ENCODE results near the gene PCBP1.

Gene PCBP1

DNA sequence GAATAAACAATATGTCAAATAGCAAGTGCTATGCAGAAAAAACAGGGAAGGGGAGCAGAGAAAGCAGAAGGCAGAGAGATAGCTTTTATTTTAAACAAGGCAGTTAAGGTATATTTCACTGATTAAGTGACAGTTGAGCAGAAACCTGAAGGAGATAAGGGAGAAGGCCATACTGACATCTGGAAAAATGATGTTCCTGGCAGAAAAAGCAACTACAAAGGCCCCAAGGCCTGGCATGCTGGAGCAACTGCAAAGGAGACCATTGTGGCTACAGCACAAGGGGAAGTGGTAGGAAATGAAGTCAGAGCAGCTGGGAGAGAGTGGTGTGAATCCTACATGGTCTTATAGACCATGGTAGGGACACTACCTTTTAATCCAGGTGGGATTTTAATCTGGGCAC is 8.9 kb upstream of the PCBP1 start:
- H3K36me3 ChIP-seq (ENCODE audit: control insufficient read depth in 1 of 2, insufficient read depth in 2 of 2, low read length in 2 of 2), result peaks cover 18 to 34% of the 10 kb centered on the region in 2 donors
- no peaks in the 10 kb centered on the region for H3K9me3 ChIP-seq (ENCODE audit: control insufficient read depth in 1 of 2, low read length in 2 of 2)
- no peak overlapping the region for H3K27ac ChIP-seq (ENCODE audit: low read depth, low read length)
- peaks cover 13% of the 10 kb centered on the region in 2 donors for H3K4me1 ChIP-seq (ENCODE audit: control insufficient read depth in 1 of 2, insufficient read depth in 2 of 2, low read length in 2 of 2)
- no peak overlapping the region for H3K9ac ChIP-seq (ENCODE audit: low read depth in 1 of 2, low read length in 2 of 2)
- H3K27me3 ChIP-seq (ENCODE audit: control insufficient read depth in 1 of 2, insufficient read depth in 2 of 2, low read length in 2 of 2), result no peaks in the 10 kb centered on the region
- H3K4me3 ChIP-seq (ENCODE audit: low read depth in 1 of 2, low read length in 2 of 2), result no peak overlapping the region

DNA sequence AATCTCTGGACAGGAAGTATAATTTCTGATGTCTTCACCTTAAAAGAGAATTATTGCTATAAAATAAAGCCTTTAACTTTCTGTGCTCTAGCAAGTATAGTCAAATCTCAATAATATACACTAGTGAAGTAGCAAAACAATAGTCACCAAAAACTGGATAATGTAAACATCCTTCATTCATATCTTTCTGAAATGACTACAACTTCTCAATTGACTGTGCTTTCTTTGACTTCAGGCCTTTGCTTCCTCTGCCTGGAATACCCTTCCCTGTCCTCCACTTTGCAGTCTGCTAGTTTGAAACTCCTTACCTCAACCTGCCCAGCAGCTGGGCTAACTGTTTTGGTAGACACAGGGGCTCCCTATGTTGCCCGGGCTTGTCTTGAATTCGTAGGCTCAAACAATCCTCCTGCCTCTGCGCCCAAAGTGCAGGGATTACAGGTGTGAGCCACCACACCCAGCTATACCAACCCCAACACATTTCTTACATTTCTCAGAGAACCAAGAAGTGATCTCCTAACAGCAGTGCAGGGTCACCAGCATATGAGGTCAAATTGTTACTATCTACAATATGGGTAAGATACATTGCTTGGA is 6.6 kb upstream of the PCBP1 start:
- H3K36me3 ChIP-seq (ENCODE audit: control insufficient read depth in 1 of 2, insufficient read depth in 2 of 2, low read length in 2 of 2), result peaks cover 19 to 32% of the 10 kb centered on the region in 2 donors
- H3K4me3 ChIP-seq (ENCODE audit: low read depth in 1 of 2, low read length in 2 of 2), result no peak overlapping the region
- H3K27ac ChIP-seq (ENCODE audit: low read depth, low read length), result peak overlapping the region; percentile 50
- H3K9me3 ChIP-seq (ENCODE audit: control insufficient read depth in 1 of 2, low read length in 2 of 2), result no peaks in the 10 kb centered on the region
- H3K27me3 ChIP-seq (ENCODE audit: control insufficient read depth in 1 of 2, insufficient read depth in 2 of 2, low read length in 2 of 2), result no peaks in the 10 kb centered on the region
- no peak overlapping the region for H3K9ac ChIP-seq (ENCODE audit: low read depth in 1 of 2, low read length in 2 of 2)
- peaks cover 34 to 37% of the 10 kb centered on the region in 2 donors for H3K4me1 ChIP-seq (ENCODE audit: control insufficient read depth in 1 of 2, insufficient read depth in 2 of 2, low read length in 2 of 2)

GRCh38 chr2:70081221-70081620 is 6.1 kb upstream of the PCBP1 start:
- Histone ChIP-seq H3K9ac (ENCODE audit: low read depth in 1 of 2, low read length in 2 of 2) (no peak overlapping the region), H3K36me3 (ENCODE audit: control insufficient read depth in 1 of 2, insufficient read depth in 2 of 2, low read length in 2 of 2) (peaks cover 15 to 26% of the 10 kb centered on the region in 2 donors), H3K27ac (ENCODE audit: low read depth, low read length) (no peak overlapping the region), H3K9me3 (ENCODE audit: control insufficient read depth in 1 of 2, low read length in 2 of 2) (no peaks in the 10 kb centered on the region), H3K4me3 (ENCODE audit: low read depth in 1 of 2, low read length in 2 of 2) (no peak overlapping the region), H3K27me3 (ENCODE audit: control insufficient read depth in 1 of 2, insufficient read depth in 2 of 2, low read length in 2 of 2) (no peaks in the 10 kb centered on the region), H3K4me1 (ENCODE audit: control insufficient read depth in 1 of 2, insufficient read depth in 2 of 2, low read length in 2 of 2) (peaks cover 39 to 42% of the 10 kb centered on the region in 2 donors)

GRCh38 chr2:70083344-70084156 is 3.7 kb upstream of the PCBP1 start:
- H3K27ac ChIP-seq (ENCODE audit: low read depth, low read length), result peak overlapping the region; percentile 72
- H3K9ac ChIP-seq (ENCODE audit: low read depth in 1 of 2, low read length in 2 of 2), result peak overlapping the region; percentile 40 to 48
- peak overlapping the region; percentile 10 to 30 for H3K4me3 ChIP-seq (ENCODE audit: low read depth in 1 of 2, low read length in 2 of 2)
- H3K9me3 ChIP-seq (ENCODE audit: control insufficient read depth in 1 of 2, low read length in 2 of 2), result no peaks in the 10 kb centered on the region
- no peaks in the 10 kb centered on the region for H3K27me3 ChIP-seq (ENCODE audit: control insufficient read depth in 1 of 2, insufficient read depth in 2 of 2, low read length in 2 of 2)
- H3K36me3 ChIP-seq (ENCODE audit: control insufficient read depth in 1 of 2, insufficient read depth in 2 of 2, low read length in 2 of 2), result peaks cover 13 to 16% of the 10 kb centered on the region in 2 donors
- peaks cover 41 to 43% of the 10 kb centered on the region in 2 donors for H3K4me1 ChIP-seq (ENCODE audit: control insufficient read depth in 1 of 2, insufficient read depth in 2 of 2, low read length in 2 of 2)

- peaks cover 50 to 56% of the 10 kb centered on the region in 2 donors for H3K4me1 ChIP-seq (ENCODE audit: control insufficient read depth in 1 of 2, insufficient read depth in 2 of 2, low read length in 2 of 2)
These were observed 2.1 kb upstream of the PCBP1 start for GRCh38 chr2:70084973-70085710.

GRCh38 chr2:70085711-70086277 is 1.5 kb upstream of the PCBP1 start:
- H3K9ac ChIP-seq (ENCODE audit: low read depth in 1 of 2, low read length in 2 of 2), result peak overlapping the region; percentile 91 to 99
- peak overlapping the region; percentile 75 to 82 for H3K4me3 ChIP-seq (ENCODE audit: low read depth in 1 of 2, low read length in 2 of 2)
- H3K9me3 ChIP-seq (ENCODE audit: control insufficient read depth in 1 of 2, low read length in 2 of 2), result no peaks in the 10 kb centered on the region
- H3K27ac ChIP-seq (ENCODE audit: low read depth, low read length), result peak overlapping the region; percentile 100
- peaks cover 47 to 54% of the 10 kb centered on the region in 2 donors for H3K4me1 ChIP-seq (ENCODE audit: control insufficient read depth in 1 of 2, insufficient read depth in 2 of 2, low read length in 2 of 2)
- no peaks in the 10 kb centered on the region for H3K27me3 ChIP-seq (ENCODE audit: control insufficient read depth in 1 of 2, insufficient read depth in 2 of 2, low read length in 2 of 2)
- H3K36me3 ChIP-seq (ENCODE audit: control insufficient read depth in 1 of 2, insufficient read depth in 2 of 2, low read length in 2 of 2), result peaks cover 6 to 11% of the 10 kb centered on the region in 2 donors

More at GRCh38 chr2:70084973-70085710, 2.1 kb upstream of the PCBP1 start:
- Histone ChIP-seq H3K4me3 (ENCODE audit: low read depth in 1 of 2, low read length in 2 of 2) (peak overlapping the region; percentile 75 to 82), H3K27ac (ENCODE audit: low read depth, low read length) (peak overlapping the region; percentile 100), H3K36me3 (ENCODE audit: control insufficient read depth in 1 of 2, insufficient read depth in 2 of 2, low read length in 2 of 2) (peaks cover 6 to 11% of the 10 kb centered on the region in 2 donors), H3K9ac (ENCODE audit: low read depth in 1 of 2, low read length in 2 of 2) (peak overlapping the region; percentile 91 to 99), H3K9me3 (ENCODE audit: control insufficient read depth in 1 of 2, low read length in 2 of 2) (no peaks in the 10 kb centered on the region), H3K27me3 (ENCODE audit: control insufficient read depth in 1 of 2, insufficient read depth in 2 of 2, low read length in 2 of 2) (no peaks in the 10 kb centered on the region)

DNA sequence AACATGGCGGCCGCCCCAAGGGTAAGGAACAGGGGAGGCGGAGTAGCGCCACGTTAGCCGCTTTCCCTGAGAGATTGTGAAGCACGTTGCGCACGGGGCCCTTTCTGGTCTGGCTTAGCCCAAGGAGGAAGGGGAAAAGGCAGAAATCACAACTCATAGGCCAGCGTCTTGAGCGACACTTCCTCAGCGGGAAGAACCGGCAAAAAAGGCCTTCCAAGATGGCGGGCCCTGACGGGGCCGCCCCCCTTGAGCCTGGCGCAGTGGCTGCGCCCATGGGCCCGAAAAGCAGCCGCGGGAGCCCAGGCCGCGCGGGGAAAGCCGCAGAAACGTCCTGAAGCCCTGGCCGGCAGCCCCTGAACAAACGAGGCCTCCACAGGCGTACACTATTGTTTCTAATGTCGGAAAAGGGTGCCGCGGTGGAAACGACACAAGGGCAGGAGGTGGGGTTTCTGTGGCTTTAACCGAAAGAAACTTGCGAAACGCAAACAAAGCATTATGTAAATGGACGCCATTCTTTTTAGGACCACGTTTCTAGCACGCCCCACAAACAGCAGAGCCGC is 919 bp upstream of the PCBP1 start:
- Histone ChIP-seq H3K9me3 (ENCODE audit: control insufficient read depth in 1 of 2, low read length in 2 of 2) (no peaks in the 10 kb centered on the region), H3K27ac (ENCODE audit: low read depth, low read length) (peak overlapping the region; percentile 100), H3K4me1 (ENCODE audit: control insufficient read depth in 1 of 2, insufficient read depth in 2 of 2, low read length in 2 of 2) (peaks cover 49 to 52% of the 10 kb centered on the region in 2 donors), H3K9ac (ENCODE audit: low read depth in 1 of 2, low read length in 2 of 2) (peak overlapping the region; percentile 91 to 99), H3K36me3 (ENCODE audit: control insufficient read depth in 1 of 2, insufficient read depth in 2 of 2, low read length in 2 of 2) (peaks cover 6 to 11% of the 10 kb centered on the region in 2 donors), H3K27me3 (ENCODE audit: control insufficient read depth in 1 of 2, insufficient read depth in 2 of 2, low read length in 2 of 2) (no peaks in the 10 kb centered on the region), H3K4me3 (ENCODE audit: low read depth in 1 of 2, low read length in 2 of 2) (peak overlapping the region; percentile 75 to 82)

DNA sequence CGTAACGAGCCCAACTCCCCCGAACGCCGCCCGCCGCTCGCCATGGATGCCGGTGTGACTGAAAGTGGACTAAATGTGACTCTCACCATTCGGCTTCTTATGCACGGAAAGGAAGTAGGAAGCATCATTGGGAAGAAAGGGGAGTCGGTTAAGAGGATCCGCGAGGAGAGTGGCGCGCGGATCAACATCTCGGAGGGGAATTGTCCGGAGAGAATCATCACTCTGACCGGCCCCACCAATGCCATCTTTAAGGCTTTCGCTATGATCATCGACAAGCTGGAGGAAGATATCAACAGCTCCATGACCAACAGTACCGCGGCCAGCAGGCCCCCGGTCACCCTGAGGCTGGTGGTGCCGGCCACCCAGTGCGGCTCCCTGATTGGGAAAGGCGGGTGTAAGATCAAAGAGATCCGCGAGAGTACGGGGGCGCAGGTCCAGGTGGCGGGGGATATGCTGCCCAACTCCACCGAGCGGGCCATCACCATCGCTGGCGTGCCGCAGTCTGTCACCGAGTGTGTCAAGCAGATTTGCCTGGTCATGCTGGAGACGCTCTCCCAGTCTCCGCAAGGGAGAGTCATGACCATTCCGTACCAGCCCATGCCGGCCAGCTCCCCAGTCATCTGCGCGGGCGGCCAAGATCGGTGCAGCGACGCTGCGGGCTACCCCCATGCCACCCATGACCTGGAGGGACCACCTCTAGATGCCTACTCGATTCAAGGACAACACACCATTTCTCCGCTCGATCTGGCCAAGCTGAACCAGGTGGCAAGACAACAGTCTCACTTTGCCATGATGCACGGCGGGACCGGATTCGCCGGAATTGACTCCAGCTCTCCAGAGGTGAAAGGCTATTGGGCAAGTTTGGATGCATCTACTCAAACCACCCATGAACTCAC is 673 bp downstream of the PCBP1 start:
- no peaks in the 10 kb centered on the region for H3K9me3 ChIP-seq (ENCODE audit: control insufficient read depth in 1 of 2, low read length in 2 of 2)
- peak overlapping the region; percentile 97 to 100 for H3K9ac ChIP-seq (ENCODE audit: low read depth in 1 of 2, low read length in 2 of 2)
- H3K36me3 ChIP-seq (ENCODE audit: control insufficient read depth in 1 of 2, insufficient read depth in 2 of 2, low read length in 2 of 2), result peaks cover 0 to 11% of the 10 kb centered on the region in 2 donors
- peaks cover 48 to 51% of the 10 kb centered on the region in 2 donors for H3K4me1 ChIP-seq (ENCODE audit: control insufficient read depth in 1 of 2, insufficient read depth in 2 of 2, low read length in 2 of 2)
- H3K4me3 ChIP-seq (ENCODE audit: low read depth in 1 of 2, low read length in 2 of 2), result peak overlapping the region; percentile 94 to 96
- no peaks in the 10 kb centered on the region for H3K27me3 ChIP-seq (ENCODE audit: control insufficient read depth in 1 of 2, insufficient read depth in 2 of 2, low read length in 2 of 2)
- peak overlapping the region; percentile 96 for H3K27ac ChIP-seq (ENCODE audit: low read depth, low read length)
